Prostate gland (tissue), 2 donors: ENCODE data around the gene F2R.

Source experiments
- POLR2A ChIP-seq: fragments of 450-650 bp; IDR thresholded peaks from one replicate; pipeline ENCODE4 v1.6.1; 2016; ENCODE audit warnings: antibody characterized with exemption, mild to moderate bottlenecking
- POLR2AphosphoS5 ChIP-seq: sonication (generic); formaldehyde crosslinking; IDR thresholded peaks from one replicate; pipeline ENCODE4 v1.6.1; 2017; ENCODE audit warnings: antibody characterized with exemption
- TF ChIP-seq, protein P1 (sequence below), 4 experiments: fragments of 200-600 bp in 2 of 4; fragments of 450-650 bp in 2 of 4; sonication (generic) in 2 of 4; IDR thresholded peaks; 1 replicate in 3 of 4; 2 replicates in 1 of 4; pipeline ENCODE4 v1.5.1; 2016 to 2019; ENCODE audit warnings: antibody characterized with exemption in 4 of 4, mild to moderate bottlenecking in 2 of 4, moderate library complexity in 2 of 4

DNA sequence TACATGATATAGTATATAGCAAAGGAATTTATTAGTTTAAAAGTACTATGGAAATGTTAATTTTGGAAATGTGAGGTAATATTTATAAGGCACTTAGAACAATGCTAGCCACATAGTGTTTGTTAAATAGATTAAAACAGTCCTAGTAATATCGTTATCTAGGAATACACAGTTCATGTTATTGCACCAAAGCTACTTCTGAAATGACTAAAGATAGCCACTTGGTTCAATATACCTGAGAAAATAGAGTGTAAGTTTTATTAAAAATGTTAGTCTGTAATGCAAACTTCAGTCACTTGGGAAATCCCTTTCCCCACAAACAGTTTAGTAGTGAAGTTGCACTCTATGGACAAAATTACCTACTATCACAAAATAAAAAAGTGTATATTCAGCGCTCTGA lies 15.4 kb upstream of the F2R start:
- TF ChIP-seq, protein P1, sequence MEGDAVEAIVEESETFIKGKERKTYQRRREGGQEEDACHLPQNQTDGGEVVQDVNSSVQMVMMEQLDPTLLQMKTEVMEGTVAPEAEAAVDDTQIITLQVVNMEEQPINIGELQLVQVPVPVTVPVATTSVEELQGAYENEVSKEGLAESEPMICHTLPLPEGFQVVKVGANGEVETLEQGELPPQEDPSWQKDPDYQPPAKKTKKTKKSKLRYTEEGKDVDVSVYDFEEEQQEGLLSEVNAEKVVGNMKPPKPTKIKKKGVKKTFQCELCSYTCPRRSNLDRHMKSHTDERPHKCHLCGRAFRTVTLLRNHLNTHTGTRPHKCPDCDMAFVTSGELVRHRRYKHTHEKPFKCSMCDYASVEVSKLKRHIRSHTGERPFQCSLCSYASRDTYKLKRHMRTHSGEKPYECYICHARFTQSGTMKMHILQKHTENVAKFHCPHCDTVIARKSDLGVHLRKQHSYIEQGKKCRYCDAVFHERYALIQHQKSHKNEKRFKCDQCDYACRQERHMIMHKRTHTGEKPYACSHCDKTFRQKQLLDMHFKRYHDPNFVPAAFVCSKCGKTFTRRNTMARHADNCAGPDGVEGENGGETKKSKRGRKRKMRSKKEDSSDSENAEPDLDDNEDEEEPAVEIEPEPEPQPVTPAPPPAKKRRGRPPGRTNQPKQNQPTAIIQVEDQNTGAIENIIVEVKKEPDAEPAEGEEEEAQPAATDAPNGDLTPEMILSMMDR (IDR thresholded peaks at IDR 0.05): no peak
- TF ChIP-seq POLR2A: no peak
- TF ChIP-seq POLR2AphosphoS5: no peak
